ENCODE data around the gene MAD2L1.

DNA sequence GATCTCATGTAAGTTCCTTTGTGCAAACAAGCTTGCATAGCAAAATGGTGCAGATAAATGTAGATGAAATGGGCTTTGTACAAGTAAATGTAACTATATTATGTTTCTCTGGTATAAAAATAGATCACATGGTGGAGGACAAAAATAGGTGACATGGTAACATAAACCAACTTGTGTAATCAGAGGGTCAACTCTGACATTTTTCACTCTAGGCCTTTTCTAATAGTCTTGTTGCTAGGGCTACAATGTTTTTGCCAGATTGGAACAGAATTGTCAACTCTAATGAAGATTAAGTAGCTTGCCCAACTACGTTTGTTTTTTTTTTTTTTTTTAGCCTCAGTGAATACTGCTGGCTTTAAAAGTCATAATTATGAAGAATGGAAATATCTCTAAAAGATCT lies 11.5 kb downstream of the MAD2L1 start:
- TF ChIP-seq, protein P1, sequence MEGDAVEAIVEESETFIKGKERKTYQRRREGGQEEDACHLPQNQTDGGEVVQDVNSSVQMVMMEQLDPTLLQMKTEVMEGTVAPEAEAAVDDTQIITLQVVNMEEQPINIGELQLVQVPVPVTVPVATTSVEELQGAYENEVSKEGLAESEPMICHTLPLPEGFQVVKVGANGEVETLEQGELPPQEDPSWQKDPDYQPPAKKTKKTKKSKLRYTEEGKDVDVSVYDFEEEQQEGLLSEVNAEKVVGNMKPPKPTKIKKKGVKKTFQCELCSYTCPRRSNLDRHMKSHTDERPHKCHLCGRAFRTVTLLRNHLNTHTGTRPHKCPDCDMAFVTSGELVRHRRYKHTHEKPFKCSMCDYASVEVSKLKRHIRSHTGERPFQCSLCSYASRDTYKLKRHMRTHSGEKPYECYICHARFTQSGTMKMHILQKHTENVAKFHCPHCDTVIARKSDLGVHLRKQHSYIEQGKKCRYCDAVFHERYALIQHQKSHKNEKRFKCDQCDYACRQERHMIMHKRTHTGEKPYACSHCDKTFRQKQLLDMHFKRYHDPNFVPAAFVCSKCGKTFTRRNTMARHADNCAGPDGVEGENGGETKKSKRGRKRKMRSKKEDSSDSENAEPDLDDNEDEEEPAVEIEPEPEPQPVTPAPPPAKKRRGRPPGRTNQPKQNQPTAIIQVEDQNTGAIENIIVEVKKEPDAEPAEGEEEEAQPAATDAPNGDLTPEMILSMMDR (IDR thresholded peaks at IDR 0.05) = no peak
- TF ChIP-seq EP300 (IDR thresholded peaks at IDR 0.05; ENCODE audit: low read depth) (no peak), POLR2A (IDR thresholded peaks at IDR 0.05) (no peak)

Data from transverse colon (tissue), 3 donors.